ENCODE results near the gene TNNI3. TPM values are rescaled to one million over a fixed set of nuclear protein-coding genes. Genes with fewer than 3 reads are reported as not detected.
"Not testable (repeated sequence)": the region's sequence is repeated elsewhere in the genome, so short reads cannot be mapped to it uniquely, and the experiment has no call there.

TNNI3 gene
- total RNA-seq, 1 experiment from 2014 or later, result not detected

DNA sequence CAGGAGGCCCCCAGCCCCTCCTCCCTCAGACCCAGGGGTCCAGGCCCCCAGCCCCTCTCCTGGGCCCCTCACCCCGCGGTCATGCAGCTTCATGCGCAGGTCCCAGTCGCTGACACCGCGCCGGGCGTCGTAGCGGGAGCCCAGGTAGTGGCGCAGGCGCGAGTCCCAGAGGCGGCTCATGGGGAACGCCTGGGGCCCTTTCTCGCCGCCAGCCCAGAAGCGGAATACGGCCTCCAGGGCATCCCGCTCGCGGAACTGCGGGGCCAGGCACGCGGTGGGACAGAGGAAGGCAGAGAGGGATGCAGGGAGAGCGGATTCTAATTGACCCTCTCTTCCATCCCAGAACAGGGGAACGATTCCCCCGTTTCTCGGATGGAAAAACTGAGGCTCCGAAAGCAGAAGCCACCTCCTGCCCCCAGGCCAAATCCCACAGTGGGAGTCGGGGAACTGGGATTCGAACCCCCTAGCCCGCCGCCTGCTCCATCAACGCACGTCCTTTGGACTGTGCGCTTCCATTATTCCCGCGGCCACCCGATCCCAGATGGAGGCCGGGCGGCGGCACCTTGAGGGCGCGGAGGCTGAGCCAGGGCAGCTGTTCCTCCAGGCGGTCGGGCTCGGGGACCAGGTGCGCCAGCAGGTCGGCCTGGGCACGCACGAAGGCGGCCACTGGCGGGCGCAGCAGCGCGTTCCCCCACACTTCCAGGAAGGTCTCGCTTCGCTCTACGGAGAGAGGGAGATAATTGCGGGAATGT is 4.2 kb upstream of the TNNI3 start:
- H3K4me1 ChIP-seq (replicated peaks), result peaks cover 6% of the 10 kb centered on the region
- no peak overlapping the region for H3K27ac ChIP-seq
- no peaks in the 10 kb centered on the region for H3K9me3 ChIP-seq (replicated peaks)
- no peak for DNase-seq (ENCODE audit: low read depth in 1 of 2, low spot score in 2 of 2)
- H3K4me3 ChIP-seq, result no peak overlapping the region
- H3K27me3 ChIP-seq (replicated peaks), result peaks cover 7% of the 10 kb centered on the region
- no peaks in the 10 kb centered on the region for H3K36me3 ChIP-seq

DNA sequence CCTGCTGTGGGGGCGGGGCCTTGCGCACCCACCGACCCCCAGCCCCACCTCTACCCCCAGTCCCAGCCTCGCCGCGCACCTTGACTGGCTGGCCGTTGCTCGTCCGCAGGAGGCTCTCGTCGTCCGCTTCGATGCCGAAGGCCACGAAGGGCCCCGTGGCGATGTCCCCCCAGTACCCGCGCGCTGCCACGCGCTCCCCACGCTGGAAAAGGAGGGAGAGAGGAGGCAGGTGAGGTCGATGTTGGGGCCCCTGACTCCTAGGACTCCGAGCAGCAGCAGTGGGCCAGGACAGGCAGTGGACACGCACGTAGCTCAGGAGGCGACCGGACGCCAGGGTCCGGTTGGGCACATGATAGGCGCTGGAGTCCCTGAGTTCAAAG is 3.4 kb upstream of the TNNI3 start:
- H3K27me3 ChIP-seq (replicated peaks), result peaks cover 14% of the 10 kb centered on the region
- no peak overlapping the region for H3K27ac ChIP-seq
- peaks cover 3% of the 10 kb centered on the region; the same call in 1 of the 2 replicates for H3K4me1 ChIP-seq (replicated peaks)
- no peak for DNase-seq (ENCODE audit: low read depth in 1 of 2, low spot score in 2 of 2)
- no peaks in the 10 kb centered on the region for H3K9me3 ChIP-seq (replicated peaks)
- no peak overlapping the region for H3K4me3 ChIP-seq
- H3K36me3 ChIP-seq, result no peaks in the 10 kb centered on the region

DNA sequence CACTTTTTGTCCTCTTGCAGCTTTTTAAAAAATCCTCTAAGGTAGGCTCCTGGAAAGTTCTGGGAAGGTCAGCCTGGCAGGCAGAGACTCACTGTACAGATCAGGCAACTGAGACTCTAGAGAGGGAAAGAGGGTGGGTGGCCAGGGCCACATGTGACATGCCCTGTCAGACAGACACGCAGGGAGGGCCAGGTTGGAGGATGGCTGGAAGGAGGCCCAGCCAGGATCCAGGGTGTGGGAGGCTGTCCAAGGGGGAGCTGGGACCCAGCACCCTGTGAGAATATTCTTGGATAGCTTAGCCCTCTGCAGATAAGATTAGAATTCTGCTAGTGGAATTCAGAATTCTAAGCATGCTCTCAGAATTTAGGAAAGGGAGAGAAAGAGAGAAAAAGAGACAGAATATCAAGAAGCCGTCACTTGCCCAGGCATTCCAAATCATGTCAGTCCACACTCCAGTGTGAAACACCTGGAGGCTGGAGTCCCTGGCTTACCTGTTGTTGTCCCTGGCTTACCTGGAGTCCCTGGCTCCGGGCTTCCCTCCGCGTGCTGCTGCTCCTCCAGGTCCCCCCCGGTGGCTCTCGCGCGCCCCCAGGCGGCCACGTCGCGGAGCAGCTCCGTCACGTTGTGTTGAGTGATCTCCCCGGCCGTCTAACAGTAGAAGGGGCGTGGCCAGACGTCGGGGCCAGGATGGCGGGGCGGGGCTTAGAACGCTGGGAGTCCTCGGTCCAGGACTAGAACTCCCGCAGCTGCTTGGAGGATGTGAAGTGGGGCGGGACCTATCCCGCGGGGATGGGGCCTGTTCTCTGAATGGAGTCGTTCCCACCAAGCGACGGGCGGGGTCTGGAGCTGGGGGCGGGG is 2.8 kb upstream of the TNNI3 start:
- Histone ChIP-seq H3K27me3 (replicated peaks) (peaks cover 15% of the 10 kb centered on the region), H3K4me3 (no peak overlapping the region), H3K9me3 (replicated peaks) (no peaks in the 10 kb centered on the region), H3K36me3 (no peaks in the 10 kb centered on the region), H3K27ac (no peak overlapping the region), H3K4me1 (replicated peaks) (no peaks in the 10 kb centered on the region)
- peak; percentile 74 to 91 for DNase-seq (ENCODE audit: low read depth in 1 of 2, low spot score in 2 of 2)

DNA sequence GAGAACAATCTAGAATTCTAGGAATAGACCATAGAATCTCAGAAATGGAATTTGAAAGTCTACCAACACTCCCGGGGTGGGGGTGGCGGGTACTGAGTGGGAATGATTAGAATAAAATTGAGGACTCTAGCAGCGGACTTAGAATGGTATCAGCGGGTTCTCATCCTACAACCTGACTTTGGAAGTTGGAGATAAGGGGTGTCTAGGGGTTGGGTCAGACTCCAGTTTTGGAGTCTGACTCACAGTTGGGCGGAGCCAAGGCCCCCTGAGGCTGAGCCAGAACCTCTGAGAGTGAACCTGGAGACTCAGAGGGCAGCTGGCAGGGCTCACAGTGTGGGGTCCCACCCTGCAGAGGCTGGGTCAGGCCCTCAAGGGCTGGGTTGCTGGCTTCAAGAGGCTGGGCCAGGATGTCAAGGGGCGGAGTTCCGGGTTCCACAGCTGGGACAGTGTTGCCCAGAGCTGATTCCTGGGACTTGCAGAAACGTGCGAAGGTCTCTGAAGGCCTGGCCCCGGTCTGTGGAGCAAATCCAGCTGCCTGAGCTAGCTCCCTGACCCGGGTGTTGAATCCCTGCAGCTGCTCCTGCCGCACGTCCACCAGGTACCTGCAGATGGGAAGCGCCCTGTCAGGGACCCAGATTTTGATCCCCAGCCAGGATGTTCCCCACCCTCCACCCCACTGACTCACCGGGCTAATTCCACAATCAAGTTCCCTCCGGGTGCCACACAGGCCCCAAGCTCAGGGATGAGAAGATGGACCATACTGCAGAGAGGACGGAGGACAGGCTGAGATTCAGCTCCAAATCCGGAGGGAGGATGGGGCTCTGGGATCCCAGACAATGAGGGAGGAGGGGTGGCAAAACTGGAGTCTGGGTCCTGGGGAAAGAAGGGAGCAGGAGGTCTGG is 1.6 kb upstream of the TNNI3 start:
- H3K27me3 ChIP-seq (replicated peaks), result peaks cover 19% of the 10 kb centered on the region
- H3K27ac ChIP-seq, result no peak overlapping the region
- no peaks in the 10 kb centered on the region for H3K36me3 ChIP-seq
- no peak for DNase-seq (ENCODE audit: low read depth in 1 of 2, low spot score in 2 of 2)
- H3K4me1 ChIP-seq (replicated peaks), result no peaks in the 10 kb centered on the region
- no peak overlapping the region for H3K4me3 ChIP-seq
- no peaks in the 10 kb centered on the region for H3K9me3 ChIP-seq (replicated peaks)

DNA sequence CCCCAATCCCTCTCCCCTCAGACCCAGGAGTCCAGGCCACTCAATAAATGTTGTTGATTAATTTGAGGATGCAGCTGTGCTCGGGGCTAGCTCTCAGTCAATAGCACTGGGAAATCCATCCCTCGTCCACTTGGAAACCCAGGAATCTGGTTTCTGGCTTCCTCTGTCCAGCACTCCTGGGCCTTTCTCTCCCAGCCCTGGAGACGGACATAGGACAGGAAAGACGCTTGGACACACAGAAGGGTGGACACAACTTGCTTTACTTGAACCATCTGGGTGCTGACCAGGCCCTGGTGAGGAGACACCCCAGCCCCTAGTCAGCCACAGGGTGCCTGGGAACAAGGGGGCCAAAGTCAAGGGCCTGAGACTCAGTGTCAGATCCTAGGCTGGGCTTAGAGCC is 891 bp upstream of the TNNI3 start:
- Histone ChIP-seq H3K27ac (no peak overlapping the region), H3K9me3 (replicated peaks) (no peaks in the 10 kb centered on the region), H3K4me1 (replicated peaks) (no peaks in the 10 kb centered on the region), H3K4me3 (no peak overlapping the region), H3K27me3 (replicated peaks) (peaks cover 19% of the 10 kb centered on the region), H3K36me3 (no peaks in the 10 kb centered on the region)
- DNase-seq (ENCODE audit: low read depth in 1 of 2, low spot score in 2 of 2), result no peak

DNA sequence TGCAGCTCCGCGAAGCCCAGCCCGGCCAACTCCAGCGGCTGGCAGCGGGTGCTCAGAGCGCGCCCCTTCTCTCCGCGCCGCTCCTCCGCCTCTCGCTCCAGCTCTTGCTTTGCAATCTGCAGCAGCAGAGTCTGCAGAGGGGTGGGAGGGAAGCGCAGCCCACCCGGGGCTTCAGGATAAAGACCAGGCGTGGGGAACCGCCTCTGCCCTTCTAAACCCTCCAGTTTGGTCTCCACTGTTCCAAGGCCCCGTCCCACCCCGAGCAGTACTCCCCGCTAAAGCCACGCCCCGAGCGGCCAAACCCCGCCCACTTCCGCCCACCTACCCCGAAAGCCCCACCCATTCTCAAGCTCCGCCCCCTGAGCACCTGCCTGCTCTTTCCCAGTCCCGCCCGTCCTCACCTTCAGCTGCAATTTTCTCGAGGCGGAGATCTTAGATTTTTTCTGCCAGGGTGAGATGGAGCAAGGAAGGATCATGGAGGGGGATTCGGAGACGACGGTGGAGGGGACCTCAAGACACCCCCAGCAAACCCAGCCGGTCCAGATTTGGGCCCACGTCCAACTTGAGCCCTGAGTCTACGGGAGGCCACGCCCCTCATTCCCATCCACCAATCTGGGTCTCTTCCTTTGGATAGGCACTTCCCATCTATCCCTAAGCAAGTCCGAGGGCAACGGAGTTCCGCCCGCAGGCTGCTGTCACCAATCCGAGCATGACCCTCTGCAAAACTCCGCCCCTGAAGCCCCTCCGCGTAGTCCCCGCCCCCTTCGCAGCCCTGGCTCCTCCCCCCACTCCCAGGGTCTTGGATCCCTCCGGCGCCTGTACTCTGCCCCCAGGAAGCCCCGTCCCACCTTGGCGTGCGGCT is 1.1 kb downstream of the TNNI3 start:
- Histone ChIP-seq H3K4me1 (replicated peaks) (no peaks in the 10 kb centered on the region), H3K4me3 (no peak overlapping the region), H3K36me3 (no peaks in the 10 kb centered on the region), H3K27ac (no peak overlapping the region), H3K9me3 (replicated peaks) (no peaks in the 10 kb centered on the region), H3K27me3 (replicated peaks) (peaks cover 12% of the 10 kb centered on the region)
- DNase-seq (ENCODE audit: low read depth in 1 of 2, low spot score in 2 of 2), result no peak

DNA sequence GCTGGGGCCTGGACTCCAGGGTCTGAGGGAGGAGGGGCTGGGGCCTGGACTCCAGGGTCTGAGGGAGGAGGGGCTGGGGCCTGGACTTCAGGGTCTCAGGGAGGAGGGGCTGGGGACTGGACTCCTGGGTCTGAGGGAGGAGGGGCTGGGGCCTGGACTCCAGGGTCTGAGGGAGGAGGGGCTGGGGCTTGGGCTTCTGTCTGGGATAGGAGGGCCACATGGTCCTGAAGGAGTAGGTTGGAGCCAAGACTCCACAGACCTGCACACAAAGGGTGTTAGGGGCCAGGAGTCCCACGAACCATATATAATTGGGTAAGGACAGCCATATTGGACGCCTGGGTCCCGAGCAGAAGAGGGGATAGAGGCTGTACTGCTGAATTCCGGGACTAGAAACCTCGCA is 1.7 kb downstream of the TNNI3 start:
- H3K27ac ChIP-seq; DNase-seq (ENCODE audit: low read depth in 1 of 2, low spot score in 2 of 2); H3K4me3 ChIP-seq; H3K36me3 ChIP-seq; H3K4me1 ChIP-seq (replicated peaks); H3K9me3 ChIP-seq (replicated peaks): not testable (repeated sequence)
- peaks cover 12% of the 10 kb centered on the region for H3K27me3 ChIP-seq (replicated peaks)

DNA sequence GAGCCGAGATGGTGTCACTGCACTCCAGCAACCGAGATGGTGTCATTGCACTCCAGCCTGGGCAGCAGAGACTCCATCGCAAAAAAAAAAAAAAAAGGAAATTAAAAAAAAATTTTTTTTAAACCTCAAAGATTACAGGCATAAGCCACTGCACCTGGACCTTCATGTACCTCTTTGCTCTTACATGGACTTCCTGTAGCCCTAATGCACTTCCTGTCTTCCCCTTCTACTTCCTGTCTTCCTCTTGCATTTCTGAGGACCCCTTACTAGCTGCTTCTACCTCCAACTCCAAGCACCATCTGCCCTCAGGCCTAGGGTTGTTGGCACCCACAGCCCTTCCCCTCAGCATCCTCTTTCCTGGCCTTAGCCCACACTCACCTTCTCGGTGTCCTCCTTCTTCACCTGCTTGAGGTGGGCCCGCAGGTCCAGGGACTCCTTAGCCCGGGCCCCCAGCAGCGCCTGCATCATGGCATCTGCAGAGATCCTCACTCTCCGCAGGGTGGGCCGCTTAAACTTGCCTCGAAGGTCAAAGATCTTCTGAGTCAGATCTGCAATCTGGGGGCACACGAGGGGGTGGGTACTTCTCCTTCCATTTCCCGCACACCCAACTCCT is 3.8 kb downstream of the TNNI3 start:
- Histone ChIP-seq H3K36me3 (no peaks in the 10 kb centered on the region), H3K27me3 (replicated peaks) (peaks cover 24% of the 10 kb centered on the region), H3K27ac (no peak overlapping the region), H3K4me1 (replicated peaks) (no peaks in the 10 kb centered on the region), H3K4me3 (no peak overlapping the region), H3K9me3 (replicated peaks) (no peaks in the 10 kb centered on the region)
- DNase-seq (ENCODE audit: low read depth in 1 of 2, low spot score in 2 of 2), result no peak

DNA sequence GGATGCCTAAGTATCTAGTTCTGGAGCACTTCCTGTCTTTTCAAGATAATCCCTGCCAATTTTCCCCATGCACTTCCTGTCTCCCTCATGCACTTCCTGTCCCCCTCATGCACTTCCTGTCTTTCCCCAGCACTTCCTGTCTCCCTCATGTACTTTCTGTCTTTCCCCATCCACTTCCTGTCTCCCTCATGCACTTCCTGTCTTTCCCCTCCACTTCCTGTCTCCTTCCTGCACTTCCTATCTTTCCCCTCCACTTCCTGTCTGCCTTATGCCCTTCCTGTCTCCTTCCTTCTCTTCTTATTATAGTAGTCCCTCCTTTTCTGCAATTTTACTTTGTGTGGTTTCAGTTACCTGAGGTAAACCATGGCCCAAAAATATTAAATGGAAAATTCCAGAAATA is 5.5 kb downstream of the TNNI3 start:
- Histone ChIP-seq H3K9me3 (replicated peaks) (no peaks in the 10 kb centered on the region), H3K4me3 (no peak overlapping the region), H3K36me3 (no peaks in the 10 kb centered on the region), H3K27ac (no peak overlapping the region), H3K27me3 (replicated peaks) (peaks cover 29% of the 10 kb centered on the region), H3K4me1 (replicated peaks) (no peaks in the 10 kb centered on the region)
- no peak for DNase-seq (ENCODE audit: low read depth in 1 of 2, low spot score in 2 of 2)

DNA sequence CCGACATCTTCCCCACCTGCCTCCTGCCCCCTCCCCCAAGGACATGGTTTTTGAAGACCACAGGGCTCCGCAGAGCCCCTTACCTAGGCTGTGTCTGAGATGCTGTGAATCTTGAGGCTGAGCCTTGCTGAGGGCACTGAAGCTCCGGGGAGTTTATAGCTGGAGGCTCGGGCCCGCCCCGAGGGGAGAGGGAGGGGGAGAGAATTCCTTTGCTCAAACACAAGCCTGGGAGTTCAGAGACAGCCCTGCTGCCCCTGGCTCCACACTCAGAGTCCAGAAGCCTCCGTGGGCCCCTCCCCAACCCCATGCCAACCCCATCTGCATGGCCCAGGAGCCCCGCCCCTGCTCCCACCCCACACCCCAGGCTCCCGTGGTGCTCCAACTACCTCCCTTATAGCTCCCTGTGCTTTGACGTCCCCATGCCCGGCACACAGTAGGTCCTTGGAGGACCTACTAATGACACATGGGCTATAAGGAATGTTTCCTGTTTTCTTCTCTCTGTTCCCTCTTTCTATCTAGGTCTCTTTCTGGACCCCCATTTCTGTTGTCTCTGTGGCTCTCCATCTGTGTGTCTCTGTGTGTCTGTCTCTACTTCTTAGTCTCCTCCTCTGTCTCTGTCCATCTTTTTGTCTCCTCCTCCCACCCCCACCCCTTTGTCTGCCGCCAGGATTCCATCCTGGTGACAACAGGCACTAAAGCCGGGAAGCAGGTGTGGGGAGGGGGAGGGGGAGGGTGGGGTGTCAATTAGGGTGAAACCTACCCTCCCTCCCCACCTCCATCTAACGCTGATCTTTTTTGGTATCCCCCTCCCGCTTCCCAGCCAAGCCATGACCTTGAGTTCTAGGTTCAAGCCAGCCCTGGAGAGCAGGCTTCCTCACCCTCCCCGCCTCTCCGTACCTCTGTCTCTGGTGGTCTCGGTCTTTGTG is 8.2 kb downstream of the TNNI3 start, which contains the start of gene TNNT1:
TSS of gene TNNT1 (minus strand) at position 129 of the 926 bp plus-strand sequence. CDS start 2,049 bp downstream, outside the sequence.
- no peak for DNase-seq (ENCODE audit: low read depth in 1 of 2, low spot score in 2 of 2)
- no peak within 1 kb of the TSS for H3K27ac ChIP-seq
- no peaks in the 10 kb centered on the region for H3K4me1 ChIP-seq (replicated peaks)
- no peak within 1 kb of the TSS for H3K4me3 ChIP-seq
- H3K9me3 ChIP-seq (replicated peaks), result no peaks in the 10 kb centered on the region
- H3K36me3 ChIP-seq, result no peaks in the 10 kb centered on the region
- peaks cover 29% of the 10 kb centered on the region for H3K27me3 ChIP-seq (replicated peaks)

DNA sequence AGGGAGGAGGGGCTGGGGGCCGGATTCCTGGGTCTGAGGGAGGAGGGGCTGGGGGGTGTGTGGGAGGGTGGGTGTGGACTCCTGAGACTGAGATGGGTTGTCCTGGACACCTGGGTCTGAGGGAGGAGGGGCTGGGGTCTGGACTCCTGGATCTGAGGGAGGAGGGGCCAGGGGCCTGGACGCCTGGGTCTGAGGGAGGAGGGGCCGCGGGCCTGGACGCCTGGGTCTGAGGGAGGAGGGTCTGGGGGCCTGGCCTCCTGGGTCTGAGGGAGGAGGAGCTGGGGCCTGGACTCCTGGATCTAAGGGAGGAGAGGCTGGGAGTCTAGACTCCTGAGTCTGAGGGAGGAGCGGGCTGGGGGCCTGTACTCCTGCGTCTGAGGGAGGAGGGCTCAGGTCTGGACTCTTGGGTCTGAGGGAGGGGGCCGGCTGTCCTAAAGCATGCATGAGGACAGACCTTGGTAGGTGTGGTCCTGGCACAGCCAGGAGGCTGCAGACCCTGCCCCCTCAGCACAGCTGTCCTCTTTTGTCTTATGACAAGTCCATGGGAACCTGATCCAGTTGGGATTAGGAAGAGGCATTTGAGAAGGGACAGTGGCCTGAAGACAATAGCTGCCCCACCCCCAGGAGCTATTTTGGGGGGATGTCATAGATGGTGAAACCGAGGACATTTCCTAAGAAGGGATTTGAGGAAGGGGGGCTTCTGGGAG is 9.8 kb downstream of the TNNI3 start:
- no peak overlapping the region for H3K4me3 ChIP-seq
- peaks cover 40% of the 10 kb centered on the region for H3K27me3 ChIP-seq (replicated peaks)
- no peaks in the 10 kb centered on the region for H3K9me3 ChIP-seq (replicated peaks)
- DNase-seq (ENCODE audit: low read depth in 1 of 2, low spot score in 2 of 2), result no peak
- H3K4me1 ChIP-seq (replicated peaks), result no peaks in the 10 kb centered on the region
- H3K36me3 ChIP-seq, result no peaks in the 10 kb centered on the region
- H3K27ac ChIP-seq, result no peak overlapping the region

All from SJSA1 (cell line).